NB4 (cell line): ENCODE data around the gene PDE11A.

Experiments used
- DNase-seq: peaks from one replicate; pipeline ENCODE4 v3.0.0; 2010; ENCODE audit warnings: low read depth
- H3K4me3 ChIP-seq: one replicate; pipeline ENCODE4 v1.5.1; 2011; ENCODE audit warnings: mild to moderate bottlenecking, low read depth, low read length, moderate library complexity
- CTCF ChIP-seq: IDR thresholded peaks from one replicate; pipeline ENCODE4 v1.5.1; 2012; ENCODE audit warnings: low read depth, low read length
- MAX ChIP-seq: IDR thresholded peaks from 2 replicates; pipeline ENCODE4 v1.6.1; 2011; ENCODE audit warnings: low read depth, low read length
- MYC ChIP-seq: IDR thresholded peaks from 2 replicates; pipeline ENCODE4 v1.6.1; 2011; ENCODE audit warnings: low read depth, low read length
- POLR2A ChIP-seq: IDR thresholded peaks from 2 replicates; pipeline ENCODE4 v1.6.1; 2011; ENCODE audit warnings: mild to moderate bottlenecking; ENCODE audit not compliant: insufficient read length; ENCODE audit errors: extremely low read depth

Gene PDE11A

DNA sequence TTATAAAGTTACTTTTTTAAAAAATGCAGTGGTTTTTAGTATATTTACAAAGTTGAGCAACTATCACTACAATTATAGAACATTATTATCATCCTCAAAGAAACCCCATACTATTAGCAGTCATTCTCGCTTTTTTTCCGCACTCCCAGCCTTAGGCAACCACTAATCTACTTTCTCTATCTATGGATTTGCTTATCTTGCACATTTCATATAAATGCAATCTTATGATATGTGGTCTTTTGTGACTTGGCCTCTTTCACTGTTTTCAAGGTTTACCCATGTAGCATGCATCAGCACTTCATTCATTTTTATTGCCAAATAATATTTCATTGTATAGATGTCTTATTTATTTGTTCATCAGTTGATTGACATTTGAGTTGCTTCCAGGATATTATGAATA, 406.6 kb downstream of the PDE11A start:
- no peak for DNase-seq
- H3K4me3 ChIP-seq, result no peak overlapping the region
- TF ChIP-seq CTCF (no peak), MYC (no peak), MAX (no peak), POLR2A (no peak)

- H3K4me3 ChIP-seq, result no peak overlapping the region
- no peak for DNase-seq
- no peak for TF ChIP-seq MYC
- TF ChIP-seq POLR2A, result no peak
Observed at GRCh38 chr2:177665328-177665727, 407.2 kb downstream of the PDE11A start.

DNA sequence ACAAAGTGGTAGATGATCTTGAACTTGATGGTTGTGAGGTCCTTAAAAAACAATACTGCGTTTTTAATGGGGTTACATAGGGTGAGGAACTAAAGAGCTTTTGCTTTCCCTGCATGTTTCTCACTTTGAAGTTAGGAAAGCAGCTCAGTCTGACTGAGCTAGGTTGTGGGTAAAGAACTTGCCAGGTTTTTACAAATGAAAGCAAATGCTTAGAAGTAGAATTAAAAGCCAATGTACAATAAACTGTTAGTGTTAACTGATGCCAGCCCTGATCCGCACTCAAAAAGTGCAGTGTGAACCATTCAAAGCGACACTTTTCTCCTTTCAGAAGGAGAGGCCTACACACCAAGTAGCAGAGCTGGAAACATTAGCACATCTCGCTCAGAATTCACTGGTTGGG, 409.7 kb downstream of the PDE11A start:
- no peak overlapping the region for H3K4me3 ChIP-seq
- DNase-seq, result no peak
- TF ChIP-seq POLR2A (no peak), MYC (no peak), MAX (no peak), CTCF (no peak)

DNA sequence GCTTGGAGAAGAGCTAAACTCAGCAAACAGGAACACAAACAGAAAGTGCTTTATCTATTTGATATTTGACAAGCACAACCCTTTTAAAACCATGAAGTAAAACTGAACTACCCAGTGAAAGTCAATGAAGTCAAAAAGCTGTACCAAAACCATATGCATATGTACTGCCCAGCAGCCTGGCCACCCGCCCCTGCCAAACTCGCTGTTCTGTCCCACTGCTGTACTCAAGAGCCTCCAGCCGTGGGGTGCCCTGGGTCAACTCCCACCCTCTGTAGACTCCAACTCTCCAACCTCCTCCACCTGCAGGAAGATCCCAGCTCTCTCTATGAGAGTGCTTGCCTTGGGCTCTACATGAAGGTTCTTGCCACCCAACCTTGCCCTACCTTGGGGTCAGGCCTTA, 411.8 kb downstream of the PDE11A start:
- no peak overlapping the region for H3K4me3 ChIP-seq
- TF ChIP-seq MYC, result no peak
- no peak for TF ChIP-seq POLR2A
- no peak for TF ChIP-seq CTCF
- no peak for TF ChIP-seq MAX
- no peak for DNase-seq

DNA sequence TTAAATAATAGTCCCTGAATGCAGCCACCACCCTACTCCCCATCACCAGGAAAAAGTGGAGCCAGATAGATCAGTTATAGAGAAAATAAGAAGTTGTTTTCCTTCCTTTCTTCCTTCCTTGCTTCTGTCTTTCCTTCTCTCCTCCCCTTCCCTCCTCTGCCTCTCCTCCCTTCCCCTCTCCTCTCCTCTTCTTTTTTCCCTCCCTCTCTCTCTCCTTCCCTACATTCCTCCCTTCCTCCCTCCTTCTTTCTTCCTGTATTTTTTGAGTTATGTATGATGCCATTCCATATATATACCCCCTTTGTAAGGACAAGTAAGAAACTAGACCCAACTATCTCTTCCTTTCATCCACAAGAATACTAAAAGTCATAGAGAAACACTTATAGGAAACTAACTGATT, 414.3 kb downstream of the PDE11A start:
- no peak for TF ChIP-seq CTCF
- TF ChIP-seq MAX, result no peak
- no peak for TF ChIP-seq MYC
- TF ChIP-seq POLR2A, result no peak
- no peak for DNase-seq

GRCh38 chr2:177651833-177652232, 420.7 kb downstream of the PDE11A start:
- no peak for DNase-seq
- H3K4me3 ChIP-seq, result no peak overlapping the region
- TF ChIP-seq POLR2A, result no peak
- TF ChIP-seq MAX, result no peak
- no peak for TF ChIP-seq CTCF
- TF ChIP-seq MYC, result no peak

More for the DNA sequence above, 414.3 kb downstream of the PDE11A start:
- H3K4me3 ChIP-seq, result no peak overlapping the region
